Stimulated activated CD8-positive, alpha-beta memory T cell treated with anti-CD3 and anti-CD28 coated beads, Interleukin-2, amount 100 ng/mL, for 1 hour (primary cell): ENCODE measurements around the gene C14orf93.
A peak's percentile ranks its signal among the peaks of the same experiment; 100 is the strongest.
"Not testable (repeated sequence)": the region's sequence is repeated elsewhere in the genome, so short reads cannot be mapped to it uniquely, and the experiment has no call there.

Experiments
- DNase-seq, 2 donors: peaks; one replicate each; pipeline ENCODE4 v3.0.0-alpha.2; 2020; ENCODE audit warnings: low read depth in 2 of 2

The C14orf93 gene

GRCh38 chr14:23021434-23021833 is 11.5 kb upstream of the C14orf93 start:
- no peak for DNase-seq

GRCh38 chr14:23020143-23021128 is 10.5 kb upstream of the C14orf93 start:
- DNase-seq, result no peak

- no peak for DNase-seq
These were observed 8.2 kb upstream of the C14orf93 start for GRCh38 chr14:23018107-23018506.

- DNase-seq, result no peak
These were observed 7.1 kb upstream of the C14orf93 start for GRCh38 chr14:23017091-23017490.

GRCh38 chr14:23015618-23016017 is 5.7 kb upstream of the C14orf93 start:
- no peak for DNase-seq

GRCh38 chr14:23013749-23014054 is 3.8 kb upstream of the C14orf93 start:
- not testable (repeated sequence) for DNase-seq

- no peak for DNase-seq
These were observed 3.3 kb upstream of the C14orf93 start for GRCh38 chr14:23013054-23013748.

GRCh38 chr14:23009483-23009938 is 432 bp downstream of the C14orf93 start:
- no peak for DNase-seq

- DNase-seq, result no peak
These were observed 1.1 kb downstream of the C14orf93 start for GRCh38 chr14:23008831-23009230.

- peak; percentile 89 to 92 for DNase-seq
These were observed 3.2 kb downstream of the C14orf93 start for GRCh38 chr14:23006544-23007419.

GRCh38 chr14:23006188-23006534 is 3.8 kb downstream of the C14orf93 start:
- DNase-seq, result no peak

GRCh38 chr14:23005451-23006187 is 4.3 kb downstream of the C14orf93 start:
- no peak for DNase-seq

GRCh38 chr14:23004274-23004673 is 5.7 kb downstream of the C14orf93 start:
- DNase-seq, result not testable (repeated sequence)

GRCh38 chr14:23002592-23002991 is 7.4 kb downstream of the C14orf93 start:
- no peak for DNase-seq

- DNase-seq, result no peak
These were observed 9.1 kb downstream of the C14orf93 start for GRCh38 chr14:23000860-23001259.

GRCh38 chr14:22998329-22999012 is 11.5 kb downstream of the C14orf93 start:
- no peak for DNase-seq

- no peak for DNase-seq
These were observed 12.1 kb downstream of the C14orf93 start for GRCh38 chr14:22997676-22998323.

- no peak for DNase-seq
These were observed 12.9 kb downstream of the C14orf93 start for GRCh38 chr14:22996768-22997654.
